Measurements from ENCODE around the gene LCORL.

DNA sequence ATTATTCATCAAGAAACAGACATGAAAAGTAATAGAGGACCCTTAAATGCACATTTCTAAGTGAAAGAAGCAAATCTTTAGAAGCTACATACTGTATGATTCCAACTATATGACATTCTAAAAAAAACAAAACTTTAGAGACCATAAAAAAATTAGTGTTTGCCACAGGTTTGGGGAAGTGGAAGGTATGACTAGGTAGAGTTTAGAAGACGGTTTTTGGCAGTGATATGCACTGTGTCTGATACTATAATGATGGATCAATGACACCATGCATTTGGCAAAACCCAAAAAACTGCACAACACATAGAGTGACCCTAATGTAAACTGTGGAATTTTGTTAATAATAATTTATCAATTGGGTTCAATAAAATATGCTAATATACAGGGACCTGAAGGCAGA is 54.5 kb downstream of the LCORL start:
- TF ChIP-seq CTCF (conservative IDR thresholded peaks at IDR 0.05; ENCODE audit: low read depth, low read length): no peak
- no peak for TF ChIP-seq POLR2A (IDR thresholded peaks at IDR 0.05; ENCODE audit: low read depth, low read length)
- no peak for TF ChIP-seq RAD21 (IDR thresholded peaks at IDR 0.05; ENCODE audit: low read length)
- TF ChIP-seq, protein P1, sequence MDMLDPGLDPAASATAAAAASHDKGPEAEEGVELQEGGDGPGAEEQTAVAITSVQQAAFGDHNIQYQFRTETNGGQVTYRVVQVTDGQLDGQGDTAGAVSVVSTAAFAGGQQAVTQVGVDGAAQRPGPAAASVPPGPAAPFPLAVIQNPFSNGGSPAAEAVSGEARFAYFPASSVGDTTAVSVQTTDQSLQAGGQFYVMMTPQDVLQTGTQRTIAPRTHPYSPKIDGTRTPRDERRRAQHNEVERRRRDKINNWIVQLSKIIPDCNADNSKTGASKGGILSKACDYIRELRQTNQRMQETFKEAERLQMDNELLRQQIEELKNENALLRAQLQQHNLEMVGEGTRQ (IDR thresholded peaks at IDR 0.05; ENCODE audit: low read depth, low read length): no peak
- no peak for TF ChIP-seq MAZ (IDR thresholded peaks at IDR 0.05; ENCODE audit: borderline replicate concordance, low read depth, low read length)
- TF ChIP-seq NFE2L2 (IDR thresholded peaks at IDR 0.05; ENCODE audit: low read depth, low read length): no peak
- no peak for TF ChIP-seq MXI1 (IDR thresholded peaks at IDR 0.05; ENCODE audit: borderline replicate concordance, low read depth, low read length)
